HG03025 (cell line): Measurements from ENCODE around the gene RFTN1.

ENCODE experiments used
- ATAC-seq: cut with Tn5 transposase; IDR thresholded peaks from one replicate; pipeline ENCODE4 v1.9.1; 2021; ENCODE audit warnings: mild to moderate bottlenecking, moderate library complexity; ENCODE audit not compliant: unreplicated experiment, low FRiP score

The RFTN1 gene

GRCh38 chr3:16472593-16472992, 40.9 kb downstream of the RFTN1 start:
- no peak for ATAC-seq

GRCh38 chr3:16471897-16472296, 41.6 kb downstream of the RFTN1 start:
- no peak for ATAC-seq

GRCh38 chr3:16470590-16470989, 42.9 kb downstream of the RFTN1 start:
- ATAC-seq, result no peak

- no peak for ATAC-seq
Observed at GRCh38 chr3:16468336-16469098, 45.0 kb downstream of the RFTN1 start.

- no peak for ATAC-seq
Observed at GRCh38 chr3:16468002-16468335, 45.5 kb downstream of the RFTN1 start.

GRCh38 chr3:16467393-16467792, 46.1 kb downstream of the RFTN1 start:
- no peak for ATAC-seq

GRCh38 chr3:16466822-16467221, 46.7 kb downstream of the RFTN1 start:
- no peak for ATAC-seq

GRCh38 chr3:16464511-16465148, 48.9 kb downstream of the RFTN1 start:
- ATAC-seq, result no peak

- no peak for ATAC-seq
Observed at GRCh38 chr3:16463914-16464313, 49.6 kb downstream of the RFTN1 start.

GRCh38 chr3:16463119-16463518, 50.4 kb downstream of the RFTN1 start:
- ATAC-seq, result no peak

GRCh38 chr3:16462679-16463078, 50.8 kb downstream of the RFTN1 start:
- no peak for ATAC-seq

GRCh38 chr3:16461463-16462245, 51.8 kb downstream of the RFTN1 start:
- ATAC-seq, result no peak

- ATAC-seq, result no peak
Observed at GRCh38 chr3:16460886-16461285, 52.6 kb downstream of the RFTN1 start.

- no peak for ATAC-seq
Observed at GRCh38 chr3:16460273-16460672, 53.2 kb downstream of the RFTN1 start.

- no peak for ATAC-seq
Observed at GRCh38 chr3:16456784-16457415, 56.6 kb downstream of the RFTN1 start.

GRCh38 chr3:16455966-16456365, 57.5 kb downstream of the RFTN1 start:
- ATAC-seq, result no peak

GRCh38 chr3:16455001-16455400, 58.5 kb downstream of the RFTN1 start:
- no peak for ATAC-seq

GRCh38 chr3:16452261-16452660, 61.2 kb downstream of the RFTN1 start:
- no peak for ATAC-seq

- no peak for ATAC-seq
Observed at GRCh38 chr3:16449369-16449768, 64.1 kb downstream of the RFTN1 start.

GRCh38 chr3:16448639-16449070, 64.8 kb downstream of the RFTN1 start:
- no peak for ATAC-seq

GRCh38 chr3:16447135-16447534, 66.4 kb downstream of the RFTN1 start:
- ATAC-seq, result no peak
